Left ventricle myocardium superior (tissue), 1 donor: ENCODE results near the gene FGF18. TPM values are rescaled to one million over a fixed set of nuclear protein-coding genes. Genes with fewer than 3 reads are reported as not detected.

Source experiments
- ATAC-seq: fragments of 200-7000 bp; cut with Tn5 transposase; one replicate; pipeline ENCODE4 v1.9.1; 2020; ENCODE audit warnings: mild to moderate bottlenecking, moderate library complexity
- DNase-seq: peaks from one replicate; pipeline ENCODE4 v3.0.0-alpha.2; 2020
- intact Hi-C: fragments of 100-400 bp; cut with micrococcal nuclease; formaldehyde crosslinking; loops from one replicate; pipeline ENCODE4 v1.11.0; 2022
- total RNA-seq: library from RNA; stranded (reverse); fragmentation: NEBNext Ultra II Directional; extraction: Animal tissue kit (Norgen Biotek cat#: 25700); gene quantifications from one replicate; pipeline ENCODE4 v1.2.1, GENCODE V29; 2021
- donor health status: DM: no; HTN: yes; CAD: no; lungs with severe emphysema.

FGF18 gene
- total RNA-seq, 1 donor from 2014 or later, result 18.5 TPM

GRCh38 chr5:171457208-171457981 lies 37.9 kb downstream of the FGF18 start:
- no peak for ATAC-seq
- DNase-seq, result no peak
- intact Hi-C loops, result no loop called here

GRCh38 chr5:171459839-171460238 lies 40.4 kb downstream of the FGF18 start:
- ATAC-seq, result peak; percentile 21
- intact Hi-C loops, result no loop called here

GRCh38 chr5:171462136-171462927 lies 42.9 kb downstream of the FGF18 start:
- no peak for ATAC-seq
- intact Hi-C loops, result no loop called here
- no peak for DNase-seq

More at GRCh38 chr5:171459839-171460238, 40.4 kb downstream of the FGF18 start:
- DNase-seq, result no peak

GRCh38 chr5:171462928-171463861 lies 43.7 kb downstream of the FGF18 start:
- intact Hi-C loops, result no loop called here
- DNase-seq, result no peak
- no peak for ATAC-seq

GRCh38 chr5:171463862-171464229 lies 44.4 kb downstream of the FGF18 start:
- ATAC-seq (no peak), DNase-seq (no peak)
- intact Hi-C loops, result no loop called here

GRCh38 chr5:171464829-171465228 lies 45.4 kb downstream of the FGF18 start:
- intact Hi-C loops, result no loop called here
- ATAC-seq, result no peak
- DNase-seq, result no peak

GRCh38 chr5:171467107-171467506 lies 47.7 kb downstream of the FGF18 start:
- ATAC-seq (no peak), DNase-seq (no peak)
- intact Hi-C loops, result no loop called here

- intact Hi-C loops, result no loop called here
- no peak for DNase-seq
- no peak for ATAC-seq
Measured at GRCh38 chr5:171469326-171469725, 49.9 kb downstream of the FGF18 start.

GRCh38 chr5:171470420-171470819 lies 51.0 kb downstream of the FGF18 start:
- ATAC-seq (no peak), DNase-seq (no peak)
- intact Hi-C loops, result no loop called here

- ATAC-seq, result peak; percentile 83
- no peak for DNase-seq
- intact Hi-C loops, result no loop called here
Measured at GRCh38 chr5:171474230-171474813, 54.9 kb downstream of the FGF18 start.

GRCh38 chr5:171475596-171475995 lies 56.1 kb downstream of the FGF18 start:
- no peak for DNase-seq
- no peak for ATAC-seq
- intact Hi-C loops, result no loop called here

GRCh38 chr5:171476701-171477100 lies 57.3 kb downstream of the FGF18 start:
- ATAC-seq (no peak), DNase-seq (no peak)
- intact Hi-C loops, result no loop called here

- no peak for ATAC-seq
- no peak for DNase-seq
- intact Hi-C loops, result no loop called here
Measured at GRCh38 chr5:171477101-171477500, 57.7 kb downstream of the FGF18 start.

- intact Hi-C loops, result no loop called here
- DNase-seq, result no peak
- no peak for ATAC-seq
Measured at GRCh38 chr5:171477666-171478065, 58.2 kb downstream of the FGF18 start.

GRCh38 chr5:171478946-171479775 lies 59.7 kb downstream of the FGF18 start:
- ATAC-seq (no peak), DNase-seq (no peak)
- intact Hi-C loops, result no loop called here

- DNase-seq (no peak), ATAC-seq (no peak)
- intact Hi-C loops, result no loop called here
Measured at GRCh38 chr5:171479776-171480125, 60.3 kb downstream of the FGF18 start.

- intact Hi-C loops, result no loop called here
- ATAC-seq, result no peak
- no peak for DNase-seq
Measured at GRCh38 chr5:171480239-171480638, 60.8 kb downstream of the FGF18 start.
